HG02884 (cell line): ENCODE results near the gene COL5A3.
"Not testable (repeated sequence)": the region's sequence is repeated elsewhere in the genome, so short reads cannot be mapped to it uniquely, and the experiment has no call there.

Source experiments
- ATAC-seq: cut with Tn5 transposase; IDR thresholded peaks from one replicate; pipeline ENCODE4 v1.9.1; 2021; ENCODE audit warnings: mild to moderate bottlenecking, moderate library complexity; ENCODE audit not compliant: unreplicated experiment

Gene COL5A3

DNA sequence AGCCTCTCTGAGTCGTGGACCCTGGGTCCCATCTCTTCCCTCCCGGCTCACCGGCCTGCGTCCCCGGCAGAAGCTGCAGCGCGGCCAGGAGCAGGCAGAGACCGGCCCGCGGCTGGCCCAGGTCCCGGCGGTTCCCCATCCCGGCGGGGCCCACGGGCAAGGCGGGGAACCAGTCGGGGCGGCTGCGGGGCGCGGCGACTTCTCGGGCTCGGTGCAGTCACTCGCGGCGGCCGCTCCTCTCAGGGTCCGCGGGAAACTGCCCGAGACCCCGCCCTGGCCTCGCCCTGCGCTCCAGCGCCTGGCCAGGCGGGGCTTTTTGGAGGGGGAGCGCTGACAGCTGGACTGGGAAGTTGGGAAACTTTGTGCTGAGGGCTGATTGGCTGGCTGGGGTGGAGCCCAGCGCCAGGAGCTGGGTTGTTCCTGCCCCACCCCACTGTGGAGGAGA is at the start of gene COL5A3:
Gene COL5A3 (minus strand): TSS at position 258 of the 445 bp plus-strand sequence. CDS start 119 bp downstream, at position 139.
- ATAC-seq: no peak

GRCh38 chr19:10052602-10053360 is 42.5 kb upstream of the COL5A3 start:
- no peak for ATAC-seq

DNA sequence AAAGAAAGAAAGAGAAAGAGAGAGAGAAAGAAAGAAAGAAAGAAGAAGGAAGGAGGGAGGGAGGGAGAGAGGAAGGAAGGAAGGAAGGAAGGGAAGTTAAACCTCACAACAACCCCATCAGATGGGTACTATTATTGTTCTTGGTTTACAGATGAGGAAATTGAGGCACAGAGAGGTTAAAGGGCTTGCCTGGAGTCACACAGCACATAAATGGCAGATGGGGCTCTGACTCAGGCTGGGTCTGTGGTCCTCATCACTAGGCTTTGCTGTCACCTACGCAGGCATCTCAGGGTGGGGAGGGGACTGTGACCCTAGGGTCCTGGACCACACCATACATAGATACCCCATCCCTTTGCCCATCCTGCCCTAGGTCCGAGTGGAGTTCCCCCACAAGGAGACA is 39.3 kb upstream of the COL5A3 start:
- no peak for ATAC-seq

DNA sequence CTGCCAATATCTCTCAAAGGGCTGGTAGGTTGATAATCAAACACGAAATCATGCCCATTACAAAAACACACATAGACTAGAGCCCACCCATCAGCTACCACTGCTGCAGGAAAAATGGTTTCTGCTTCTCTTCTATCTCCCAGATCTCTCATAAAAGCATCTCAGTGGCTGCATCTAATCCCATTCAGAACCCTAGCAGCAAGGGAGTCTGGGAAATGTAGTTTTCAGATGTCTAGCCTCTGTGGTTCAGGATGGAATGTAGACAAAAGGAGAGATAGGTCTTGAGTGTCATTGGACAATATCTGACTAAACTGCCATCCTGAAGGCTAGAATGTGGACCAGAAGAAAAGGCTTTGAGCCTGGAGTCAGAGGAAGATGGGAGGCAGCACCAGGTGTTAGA is 35.1 kb upstream of the COL5A3 start:
- no peak for ATAC-seq

DNA sequence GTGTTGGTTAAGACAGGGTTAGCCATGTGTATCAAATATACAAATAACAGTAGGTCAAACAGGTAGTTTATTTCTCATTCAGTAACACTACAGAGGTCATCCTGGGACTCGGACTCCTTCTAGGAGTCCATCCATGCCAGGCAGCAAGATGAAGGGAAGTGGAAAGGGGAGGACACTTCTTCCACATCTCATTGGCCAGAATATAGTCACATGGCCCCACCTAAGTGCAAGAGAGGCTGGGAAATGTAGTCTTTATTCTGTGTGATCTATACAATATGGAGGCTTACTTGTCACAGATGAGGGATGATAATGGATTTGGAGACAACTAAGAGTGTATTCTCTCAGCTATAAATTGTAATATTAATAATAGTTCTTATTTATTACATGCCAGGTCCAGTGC is 34.1 kb upstream of the COL5A3 start:
- no peak for ATAC-seq

GRCh38 chr19:10043286-10043927 is 33.1 kb upstream of the COL5A3 start:
- ATAC-seq: no peak

DNA sequence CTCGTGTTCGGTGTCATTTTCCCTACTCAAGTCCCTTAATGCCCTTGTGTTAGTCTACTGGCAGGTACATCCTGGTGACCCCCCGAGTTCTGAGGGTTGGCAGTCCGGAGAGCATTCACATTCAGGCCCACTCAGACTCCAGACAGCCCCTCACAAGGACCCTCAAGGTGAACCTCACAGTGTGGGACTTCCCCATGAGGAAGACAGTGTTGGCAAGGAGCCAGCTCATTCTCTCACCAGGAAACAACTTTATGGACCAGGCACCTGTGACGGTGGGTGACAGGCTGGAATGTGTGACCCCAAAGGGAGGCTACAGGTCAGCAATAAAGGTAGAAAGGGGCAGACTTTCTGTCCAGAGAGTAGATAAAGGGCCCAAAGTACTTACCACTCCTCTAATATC is 27.5 kb upstream of the COL5A3 start:
- no peak for ATAC-seq

DNA sequence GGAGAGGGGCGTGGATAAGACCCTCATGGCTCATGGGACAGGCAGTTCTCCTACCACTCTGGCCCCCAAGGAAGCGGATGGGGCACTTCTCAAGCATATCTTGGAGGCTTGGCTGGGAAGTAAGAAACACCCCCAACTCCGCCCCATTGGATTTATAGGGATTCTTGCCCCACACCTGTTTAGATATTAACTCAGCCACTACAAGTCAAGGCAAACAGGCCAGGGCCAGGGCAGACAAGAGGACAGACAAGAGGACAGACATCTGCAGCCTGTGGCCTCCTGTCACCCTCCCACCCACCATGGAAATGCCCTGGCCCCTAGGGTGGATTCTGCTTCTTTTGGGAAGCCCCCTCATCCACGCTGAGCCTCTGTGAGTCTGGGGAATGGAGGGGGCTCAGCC is 27.1 kb upstream of the COL5A3 start:
- ATAC-seq: no peak

DNA sequence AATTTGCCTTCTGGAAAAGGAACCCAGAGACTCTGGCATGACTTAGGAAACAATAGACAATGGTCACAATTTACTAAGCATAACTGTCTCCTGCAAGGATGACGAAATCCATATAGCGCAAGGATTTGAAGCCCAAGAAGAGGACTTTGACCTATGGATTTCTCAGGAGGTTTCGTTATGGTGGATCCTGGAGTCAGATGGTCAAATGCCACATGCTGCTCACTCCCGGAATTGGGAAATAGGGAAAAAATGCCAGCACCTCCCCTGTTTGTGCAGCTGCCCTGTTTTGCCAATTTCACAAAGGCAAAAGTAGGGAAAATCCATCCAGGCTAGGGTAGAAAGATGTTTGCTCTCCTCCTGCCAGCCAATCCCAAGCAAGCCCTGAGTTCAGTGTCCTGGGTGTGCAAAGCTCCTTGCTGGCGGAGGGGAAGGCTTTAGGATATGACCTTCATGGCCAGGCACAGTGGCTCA is 26.3 kb upstream of the COL5A3 start:
- no peak for ATAC-seq

GRCh38 chr19:10033614-10034013 is 23.3 kb upstream of the COL5A3 start:
- no peak for ATAC-seq

GRCh38 chr19:10027158-10027997 is 17.1 kb upstream of the COL5A3 start:
- ATAC-seq: no peak

- ATAC-seq: no peak
Measured at GRCh38 chr19:10026744-10027143, 16.4 kb upstream of the COL5A3 start.

DNA sequence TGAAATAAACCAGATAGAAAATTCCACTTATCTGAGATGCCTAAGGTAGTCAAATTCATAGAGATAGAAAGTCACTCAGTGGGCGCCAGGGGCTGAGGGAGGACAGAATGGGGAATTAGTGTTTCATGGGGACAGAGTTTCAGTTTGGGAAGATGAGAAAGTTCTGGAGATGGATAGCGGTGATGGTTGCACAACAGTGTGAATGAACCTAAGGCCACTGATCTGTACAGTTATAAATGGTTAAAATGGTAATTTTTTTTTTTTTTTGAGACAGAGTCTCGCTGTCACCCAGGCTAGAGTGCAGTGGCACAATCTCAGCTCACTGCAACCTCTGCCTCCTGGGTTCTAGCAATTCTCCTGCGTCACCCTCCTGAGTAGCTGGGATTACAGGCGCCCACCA is 12.8 kb upstream of the COL5A3 start:
- ATAC-seq: not testable (repeated sequence)

DNA sequence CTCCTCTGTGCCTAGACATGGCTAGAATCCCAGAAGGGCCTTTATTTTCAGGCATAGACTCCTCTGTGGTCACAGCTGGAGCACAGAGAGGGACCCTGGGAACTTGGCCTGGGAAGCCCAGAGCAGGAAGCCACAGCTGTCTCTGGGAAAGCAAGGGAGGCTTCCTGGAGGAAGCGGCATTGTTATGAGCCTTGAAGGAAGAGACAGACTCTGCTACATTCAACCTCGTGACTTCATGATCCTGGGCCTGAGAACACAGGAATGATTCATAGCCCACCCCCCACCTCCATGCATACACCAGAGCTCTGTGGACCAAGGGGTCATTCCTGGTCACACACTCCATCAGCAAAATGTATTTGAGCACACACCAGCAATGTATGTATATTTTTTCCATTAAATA is 11.6 kb upstream of the COL5A3 start:
- ATAC-seq: no peak

GRCh38 chr19:10021446-10021845 is 11.1 kb upstream of the COL5A3 start:
- ATAC-seq: no peak

DNA sequence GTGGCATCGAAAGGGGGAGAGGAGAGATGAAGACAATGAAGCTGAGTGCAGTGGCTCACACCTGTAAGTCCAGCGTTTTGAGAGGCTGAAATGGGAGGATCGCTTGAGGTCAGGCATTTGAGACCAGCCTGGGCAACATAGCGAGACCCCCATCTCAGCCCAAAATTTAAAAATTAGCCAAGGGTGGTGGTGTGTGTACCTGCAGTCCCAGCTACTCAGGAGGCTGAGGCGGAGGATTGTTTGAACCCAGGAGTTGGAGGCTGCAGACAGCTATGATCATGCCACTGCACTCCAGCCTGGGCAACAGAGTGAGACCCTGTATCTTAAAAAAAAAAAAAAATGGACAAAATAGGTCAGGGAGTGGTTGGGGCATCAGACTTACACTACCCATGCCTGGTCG is 10.5 kb upstream of the COL5A3 start:
- no peak for ATAC-seq

DNA sequence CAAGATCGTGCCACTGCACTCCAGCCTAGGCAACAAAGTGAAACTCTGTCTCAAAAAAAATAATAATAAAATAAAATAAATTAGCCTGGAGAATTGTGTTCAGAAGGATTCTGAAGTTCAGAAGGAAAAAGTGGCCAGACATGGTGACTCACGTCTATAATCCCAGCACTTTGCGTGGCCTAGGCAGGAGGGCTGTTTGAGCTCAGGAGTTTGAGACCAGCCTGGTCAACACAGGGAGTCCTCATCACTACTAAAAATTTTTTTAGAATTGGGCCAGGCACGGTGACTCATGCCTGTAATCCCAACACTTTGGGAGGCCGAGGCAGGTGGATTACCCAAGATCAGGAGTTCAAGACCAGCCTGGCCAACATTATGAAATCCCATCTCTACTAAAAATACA is 8.9 kb upstream of the COL5A3 start:
- ATAC-seq: no peak

DNA sequence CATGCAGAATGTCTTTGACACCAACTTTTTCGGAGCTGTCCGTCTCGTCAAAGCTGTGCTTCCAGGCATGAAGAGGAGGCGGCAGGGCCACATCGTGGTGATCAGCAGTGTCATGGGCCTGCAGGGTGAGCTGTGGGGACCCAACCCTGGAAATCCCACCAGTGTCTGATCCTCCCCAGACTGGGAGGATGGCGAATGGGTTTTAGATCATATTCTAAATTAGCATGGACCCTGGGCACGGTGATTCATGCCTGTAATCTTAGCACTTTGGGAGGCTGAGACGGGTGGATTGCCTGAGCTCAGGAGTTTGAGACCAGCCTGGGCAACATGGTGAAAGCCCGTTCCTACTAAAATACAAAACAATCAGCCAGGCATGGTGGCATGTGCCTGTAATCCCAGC is 8.5 kb upstream of the COL5A3 start:
- ATAC-seq: no peak

DNA sequence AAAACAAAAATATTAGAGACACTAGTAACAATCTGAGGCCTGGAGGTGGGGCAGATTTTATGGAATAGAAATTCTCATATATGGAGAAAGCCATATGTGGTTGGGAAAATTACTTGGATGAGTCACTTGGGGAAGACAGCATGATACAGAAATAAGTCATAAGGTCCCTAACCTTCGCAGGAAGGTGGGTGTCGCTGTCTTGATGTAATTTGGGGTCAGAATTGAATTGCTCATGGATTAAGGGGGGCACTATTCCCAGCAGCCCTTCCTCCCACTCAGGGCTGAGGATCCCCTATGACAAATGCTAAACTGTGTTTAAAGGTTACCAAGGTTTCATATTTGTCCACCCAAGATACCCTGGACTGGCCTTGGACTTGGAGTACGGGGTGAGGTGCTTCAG is 8.0 kb upstream of the COL5A3 start:
- ATAC-seq: no peak

- no peak for ATAC-seq
Measured at GRCh38 chr19:10013834-10014618, 3.7 kb upstream of the COL5A3 start.

DNA sequence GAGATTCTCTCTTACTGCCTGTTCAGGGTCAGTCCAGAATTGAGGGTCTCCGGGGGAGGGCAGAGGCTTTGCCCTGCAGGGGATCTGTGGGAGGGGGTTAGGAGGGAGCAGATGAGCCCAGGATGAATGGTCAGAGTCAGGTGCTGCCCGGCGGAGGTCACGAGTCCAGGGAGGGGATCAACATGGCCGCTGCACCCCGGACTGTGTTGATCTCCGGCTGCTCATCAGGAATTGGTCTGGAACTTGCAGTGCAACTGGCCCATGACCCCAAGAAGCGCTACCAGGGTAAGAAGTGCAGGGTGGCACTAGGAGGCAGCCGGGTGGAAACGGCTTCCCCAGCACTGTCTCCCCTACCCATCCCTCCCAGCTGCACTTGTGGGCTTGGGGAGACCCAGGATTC is 3.0 kb upstream of the COL5A3 start, which contains the start of gene RDH8:
Gene RDH8 (plus strand): TSS at position 168 of the 400 bp plus-strand sequence. CDS start 15 bp downstream, at position 183.
- ATAC-seq: no peak
